IMR-90 (cell line): ENCODE results near the gene RNU6-8. TPM values are rescaled to one million over a fixed set of nuclear protein-coding genes. Genes with fewer than 3 reads are reported as not detected.

Source experiments
- ATAC-seq: fragments of 200-7000 bp; cut with Tn5 transposase; 2 replicates; pipeline ENCODE4 v1.9.1; 2020; ENCODE audit warnings: low read depth, mild to moderate bottlenecking, moderate library complexity
- BruUV-seq: library from RNA; stranded (reverse); fragments of 400-500 nt; replicated peaks from 2 replicates; lab custom pipeline; 2021; lab: Mats Ljungman, UMichigan
- CTCF ChIA-PET: fragments of 300-600 bp; formaldehyde crosslinking; extraction: SDS; loops from one replicate; lab custom pipeline; 2021; ENCODE audit warnings: antibody characterized with exemption; lab: Yijun Ruan, JAX
- POLR2A ChIA-PET: fragments of 300-600 bp; sonication (Branson Sonifier 250); formaldehyde crosslinking; loops from one replicate; lab custom pipeline; 2022; ENCODE audit warnings: antibody characterized with exemption; ENCODE audit not compliant: unreplicated experiment; lab: Charles Lee
- DNase-seq: peaks from one replicate; pipeline ENCODE4 v3.0.0; 2013
- H2AFZ ChIP-seq: replicated peaks from 2 replicates; pipeline ENCODE3; 2013; ENCODE audit warnings: low read length, mild to moderate bottlenecking; ENCODE audit not compliant: poor library complexity
- H2AK5ac ChIP-seq: 2 replicates; pipeline ENCODE4 v1.6.1; 2013; ENCODE audit warnings: low read depth, low read length, inconsistent platforms
- H2AK9ac ChIP-seq: replicated peaks from 2 replicates; pipeline ENCODE3; 2013; ENCODE audit warnings: mild to moderate bottlenecking, low read depth, low read length, moderate library complexity; ENCODE audit not compliant: poor library complexity
- H2BK120ac ChIP-seq: 2 replicates; pipeline ENCODE4 v1.6.1; 2013; ENCODE audit warnings: low read depth, low read length, inconsistent platforms
- H2BK15ac ChIP-seq: 3 replicates; pipeline ENCODE4 v1.6.1; 2013; ENCODE audit warnings: low read depth, low read length, inconsistent platforms
- H2BK20ac ChIP-seq: 2 replicates; pipeline ENCODE4 v1.6.1; 2013; ENCODE audit warnings: low read depth, mild to moderate bottlenecking, inconsistent platforms, low read length, moderate library complexity
- H2BK5ac ChIP-seq: 2 replicates; pipeline ENCODE4 v1.6.1; 2013; ENCODE audit warnings: mild to moderate bottlenecking, low read depth, low read length, inconsistent platforms; ENCODE audit not compliant: poor library complexity, severe bottlenecking
- H3K14ac ChIP-seq: replicated peaks from 2 replicates; pipeline ENCODE4 v1.6.1; 2013; ENCODE audit warnings: low read depth, low read length, inconsistent platforms
- H3K18ac ChIP-seq: 2 replicates; pipeline ENCODE4 v1.6.1; 2013; ENCODE audit warnings: low read depth, low read length, control low read depth
- H3K23ac ChIP-seq: 2 replicates; pipeline ENCODE4 v1.6.1; 2013; ENCODE audit warnings: low read depth, low read length, inconsistent platforms
- H3K27ac ChIP-seq: 2 replicates; pipeline ENCODE4 v1.5.1; 2013; ENCODE audit warnings: mild to moderate bottlenecking, control low read depth, low read length; ENCODE audit not compliant: insufficient read depth
- H3K27me3 ChIP-seq: 2 replicates; pipeline ENCODE4 v1.6.1; 2013; ENCODE audit warnings: low read length; ENCODE audit not compliant: control insufficient read depth, insufficient read depth
- H3K36me3 ChIP-seq: 2 replicates; pipeline ENCODE4 v1.6.1; 2013; ENCODE audit warnings: low read length, mixed read lengths; ENCODE audit not compliant: control insufficient read depth, insufficient read depth
- H3K4ac ChIP-seq: 2 replicates; pipeline ENCODE4 v1.6.1; 2013; ENCODE audit warnings: low read depth, low read length, inconsistent platforms
- H3K4me1 ChIP-seq: 2 replicates; pipeline ENCODE4 v1.6.1; 2013; ENCODE audit warnings: low read length, mixed read lengths; ENCODE audit not compliant: control insufficient read depth, insufficient read depth
- H3K4me2 ChIP-seq: 2 replicates; pipeline ENCODE4 v1.6.1; 2013; ENCODE audit warnings: low read depth, mild to moderate bottlenecking, control low read depth, low read length, moderate library complexity
- H3K4me3 ChIP-seq: 2 replicates; pipeline ENCODE4 v1.5.1; 2013; ENCODE audit warnings: low read depth, mild to moderate bottlenecking, control low read depth, low read length, moderate library complexity; ENCODE audit not compliant: insufficient read depth
- H3K56ac ChIP-seq: 2 replicates; pipeline ENCODE4 v1.6.1; 2013; ENCODE audit warnings: low read length, inconsistent platforms; ENCODE audit not compliant: insufficient read depth; ENCODE audit errors: extremely low read depth
- H3K79me1 ChIP-seq, 2 experiments: 2 replicates each; pipeline ENCODE4 v1.6.1; 2013; ENCODE audit warnings: low read length in 2 of 2, inconsistent platforms in 1 of 2, low read depth in 1 of 2
- H3K9ac ChIP-seq: 2 replicates; pipeline ENCODE4 v1.6.1; 2013; ENCODE audit warnings: low read depth, low read length, control low read depth
- H3K9me1 ChIP-seq: 2 replicates; pipeline ENCODE4 v1.6.1; 2013; ENCODE audit warnings: low read length, inconsistent platforms; ENCODE audit not compliant: insufficient read depth
- H3K9me3 ChIP-seq: 2 replicates; pipeline ENCODE4 v1.6.1; 2013; ENCODE audit warnings: low read length; ENCODE audit not compliant: control insufficient read depth, insufficient read depth
- H4K20me1 ChIP-seq: 2 replicates; pipeline ENCODE4 v1.6.1; 2013; ENCODE audit warnings: low read length, inconsistent platforms; ENCODE audit not compliant: insufficient read depth
- H4K5ac ChIP-seq: 2 replicates; pipeline ENCODE4 v1.6.1; 2013; ENCODE audit warnings: mild to moderate bottlenecking, low read depth, low read length, control low read depth
- H4K8ac ChIP-seq, 2 experiments: 2 replicates each; pipeline ENCODE4 v1.6.1; 2013; ENCODE audit warnings: low read depth in 2 of 2, low read length in 2 of 2, control low read depth in 1 of 2, inconsistent platforms in 1 of 2
- H4K91ac ChIP-seq: 2 replicates; pipeline ENCODE4 v1.6.1; 2013; ENCODE audit warnings: low read depth, low read length, inconsistent platforms; ENCODE audit not compliant: insufficient read depth
- ELK1 ChIP-seq: fragments of 150-350 bp; IDR thresholded peaks from 2 replicates; pipeline ENCODE4 v1.6.1; 2016; ENCODE audit warnings: low read depth, mild to moderate bottlenecking, low read length, moderate library complexity, borderline replicate concordance
- WGBS, 2 experiments: methylation state at CpG; one replicate each; pipeline versions ENCODE4 v1.1.5 to v1.1.7; 2013; ENCODE audit warnings: missing lambda C conversion rate in 2 of 2; ENCODE audit not compliant: insufficient read length in 1 of 2; ENCODE audit errors: extremely low coverage in 2 of 2; 5-methylcytosine and 5-hydroxymethylcytosine counted together
- dilution Hi-C: fragments of 300-500 bp; cut with HindIII; formaldehyde crosslinking; loops from one replicate; pipeline ENCODE4 v1.14.3; 2018; ENCODE audit warnings: low sequenced_read_pairs; ENCODE audit not compliant: unreplicated experiment
- in situ Hi-C: fragments of 300-500 bp; cut with MboI; formaldehyde crosslinking; loops from 3 replicates; pipeline ENCODE4 v1.14.3; 2019; ENCODE audit warnings: low sequenced_read_pairs, inconsistent platforms, mixed read lengths
- intact Hi-C: fragments of 100-400 bp; cut with micrococcal nuclease; formaldehyde crosslinking; loops from 2 replicates; pipeline ENCODE4 v1.10.0; 2022
- polyA plus RNA-seq, 3 experiments: library from polyadenylated mRNA; depleted of rRNA; stranded (reverse); fragments of >200 nt; gene quantifications; 2 replicates each; pipeline ENCODE4 v1.2.3, GENCODE V29; 2012; ENCODE audit warnings: low replicate concordance in 1 of 3
- total RNA-seq: library from RNA; depleted of rRNA; stranded (reverse); fragments of >200 nt; gene quantifications from 2 replicates; pipeline ENCODE4 v1.2.3, GENCODE V29; 2012

Gene RNU6-8
- total and polyA plus RNA-seq, 2 of the 4 experiments (the other 2 are of a cell fraction): not detected

GRCh38 chr14:32250681-32251080 lies 47.6 kb upstream of the RNU6-8 start:
- H2BK5ac ChIP-seq: no peak overlapping the region
- H3K27me3 ChIP-seq: 0 out of 2 replicates have a peak, but pooled peaks cover 3% of the 10 kb centered on the region
- H2BK20ac ChIP-seq: no peak overlapping the region; the same call in 1 of the 2 replicates
- no peak for DNase-seq
- no peaks in the 10 kb centered on the region for H3K79me1 ChIP-seq
- H4K20me1 ChIP-seq: no peaks in the 10 kb centered on the region
- BruUV-seq: no TSS peak
- intact Hi-C loops: loop anchor here (5.0 to 10.0 kb wide), 3 partner anchors 303 to 886 kb away; no protein-coding TSS in a partner anchor
- WGBS, 2 experiments: 80% methylated on average over 1 of the region's 3 CpGs; no CpG with 5 or more reads in 1 of the 2 experiments
- H3K36me3 ChIP-seq: no peaks in the 10 kb centered on the region
- no peak overlapping the region for H3K56ac ChIP-seq
- in situ Hi-C loops: no loop called here
- dilution Hi-C loops: no loop called here
- no peak overlapping the region for H3K9ac ChIP-seq
- H3K9me3 ChIP-seq: no peaks in the 10 kb centered on the region
- H4K91ac ChIP-seq: no peak overlapping the region
- ATAC-seq: no peak
- H3K4me1 ChIP-seq: peaks cover 2% of the 10 kb centered on the region; the same call in 1 of the 2 replicates
- H2AK9ac ChIP-seq: no peak overlapping the region
- no peak overlapping the region for H2BK120ac ChIP-seq
- ChIA-PET CTCF (interaction anchor here (0.6 to 1.3 kb wide), 5 partner anchors 177 to 1398 kb away, joined by 3 to 6 read pairs (median 4); no protein-coding TSS in a partner anchor), POLR2A (no interaction called here)
- H3K14ac ChIP-seq: no peak overlapping the region
- H3K4ac ChIP-seq: no peak overlapping the region
- no peak overlapping the region for H4K5ac ChIP-seq
- no peak overlapping the region for H2AFZ ChIP-seq
- no peak overlapping the region for H3K4me2 ChIP-seq
- H4K8ac ChIP-seq: no peak overlapping the region
- no peak overlapping the region; the same call in 2 of the 3 replicates for H2BK15ac ChIP-seq
- no peak for TF ChIP-seq ELK1
- H3K23ac ChIP-seq: no peak overlapping the region
- H2AK5ac ChIP-seq: no peak overlapping the region
- no peaks in the 10 kb centered on the region for H3K9me1 ChIP-seq
- H3K27ac ChIP-seq: no peak overlapping the region
- no peak overlapping the region for H3K4me3 ChIP-seq
- H3K18ac ChIP-seq: no peak overlapping the region
